ENCODE measurements around the gene TRIP13. TPM values are rescaled to one million over a fixed set of nuclear protein-coding genes. Genes with fewer than 3 reads are reported as not detected.

TRIP13 gene
- total RNA-seq, 1 donor from 2014 or later = 3.9 TPM

GRCh38 chr5:943201-943917 lies 50.7 kb downstream of the TRIP13 start:
- H3K27ac Mint-ChIP-seq (ENCODE audit: unreplicated experiment) = no peak overlapping the region
- H3K9me3 Mint-ChIP-seq (ENCODE audit: unreplicated experiment) = peaks cover 15% of the 10 kb centered on the region
- peaks cover 7% of the 10 kb centered on the region for H3K27me3 Mint-ChIP-seq (ENCODE audit: unreplicated experiment)
- peaks cover 20% of the 10 kb centered on the region for H3K4me1 Mint-ChIP-seq (ENCODE audit: low read depth, unreplicated experiment)
- peaks cover 8% of the 10 kb centered on the region for H3K36me3 Mint-ChIP-seq (ENCODE audit: unreplicated experiment)
- peak overlapping the region; percentile 14 for H3K4me3 Mint-ChIP-seq (ENCODE audit: unreplicated experiment)
- DNase-seq = no peak
- TF ChIP-seq, protein P1, sequence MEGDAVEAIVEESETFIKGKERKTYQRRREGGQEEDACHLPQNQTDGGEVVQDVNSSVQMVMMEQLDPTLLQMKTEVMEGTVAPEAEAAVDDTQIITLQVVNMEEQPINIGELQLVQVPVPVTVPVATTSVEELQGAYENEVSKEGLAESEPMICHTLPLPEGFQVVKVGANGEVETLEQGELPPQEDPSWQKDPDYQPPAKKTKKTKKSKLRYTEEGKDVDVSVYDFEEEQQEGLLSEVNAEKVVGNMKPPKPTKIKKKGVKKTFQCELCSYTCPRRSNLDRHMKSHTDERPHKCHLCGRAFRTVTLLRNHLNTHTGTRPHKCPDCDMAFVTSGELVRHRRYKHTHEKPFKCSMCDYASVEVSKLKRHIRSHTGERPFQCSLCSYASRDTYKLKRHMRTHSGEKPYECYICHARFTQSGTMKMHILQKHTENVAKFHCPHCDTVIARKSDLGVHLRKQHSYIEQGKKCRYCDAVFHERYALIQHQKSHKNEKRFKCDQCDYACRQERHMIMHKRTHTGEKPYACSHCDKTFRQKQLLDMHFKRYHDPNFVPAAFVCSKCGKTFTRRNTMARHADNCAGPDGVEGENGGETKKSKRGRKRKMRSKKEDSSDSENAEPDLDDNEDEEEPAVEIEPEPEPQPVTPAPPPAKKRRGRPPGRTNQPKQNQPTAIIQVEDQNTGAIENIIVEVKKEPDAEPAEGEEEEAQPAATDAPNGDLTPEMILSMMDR (IDR thresholded peaks at IDR 0.05; ENCODE audit: partially characterized antibody, unreplicated experiment) = no peak

- TF ChIP-seq, protein P1 (IDR thresholded peaks at IDR 0.05; ENCODE audit: partially characterized antibody, unreplicated experiment) = no peak
- no peak for DNase-seq
- H3K27me3 Mint-ChIP-seq (ENCODE audit: unreplicated experiment) = peaks cover 7% of the 10 kb centered on the region
- H3K4me1 Mint-ChIP-seq (ENCODE audit: low read depth, unreplicated experiment) = peaks cover 21% of the 10 kb centered on the region
- H3K27ac Mint-ChIP-seq (ENCODE audit: unreplicated experiment) = no peak overlapping the region
- H3K4me3 Mint-ChIP-seq (ENCODE audit: unreplicated experiment) = no peak overlapping the region
- peaks cover 8% of the 10 kb centered on the region for H3K36me3 Mint-ChIP-seq (ENCODE audit: unreplicated experiment)
- peaks cover 15% of the 10 kb centered on the region for H3K9me3 Mint-ChIP-seq (ENCODE audit: unreplicated experiment)
Measured at GRCh38 chr5:943918-944620, 51.4 kb downstream of the TRIP13 start.

DNA sequence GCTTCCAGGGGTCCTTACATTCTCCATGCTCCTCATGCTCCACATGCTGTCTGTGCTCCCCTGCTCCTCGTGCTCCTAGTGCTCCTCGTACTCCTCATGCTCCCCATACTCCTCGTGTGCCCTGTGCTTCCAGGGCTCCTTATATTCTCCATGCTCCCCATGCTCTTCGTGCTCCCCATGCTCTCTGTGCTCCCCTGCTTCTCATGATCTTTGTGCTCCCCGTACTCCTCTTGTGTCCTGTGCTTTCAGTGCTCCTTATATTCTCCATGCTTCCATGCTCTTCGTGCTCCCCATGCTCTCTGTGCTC lies 51.9 kb downstream of the TRIP13 start:
- H3K27ac Mint-ChIP-seq (ENCODE audit: unreplicated experiment) = no peak overlapping the region
- DNase-seq = no peak
- peaks cover 21% of the 10 kb centered on the region for H3K4me1 Mint-ChIP-seq (ENCODE audit: low read depth, unreplicated experiment)
- peaks cover 8% of the 10 kb centered on the region for H3K36me3 Mint-ChIP-seq (ENCODE audit: unreplicated experiment)
- H3K27me3 Mint-ChIP-seq (ENCODE audit: unreplicated experiment) = peaks cover 7% of the 10 kb centered on the region
- TF ChIP-seq, protein P1 (IDR thresholded peaks at IDR 0.05; ENCODE audit: partially characterized antibody, unreplicated experiment) = no peak
- H3K4me3 Mint-ChIP-seq (ENCODE audit: unreplicated experiment) = no peak overlapping the region
- H3K9me3 Mint-ChIP-seq (ENCODE audit: unreplicated experiment) = peaks cover 15% of the 10 kb centered on the region

- H3K4me3 Mint-ChIP-seq (ENCODE audit: unreplicated experiment) = no peak overlapping the region
- H3K27me3 Mint-ChIP-seq (ENCODE audit: unreplicated experiment) = peaks cover 7% of the 10 kb centered on the region
- TF ChIP-seq, protein P1 (IDR thresholded peaks at IDR 0.05; ENCODE audit: partially characterized antibody, unreplicated experiment) = no peak
- H3K4me1 Mint-ChIP-seq (ENCODE audit: low read depth, unreplicated experiment) = peaks cover 19% of the 10 kb centered on the region
- DNase-seq = no peak
- H3K27ac Mint-ChIP-seq (ENCODE audit: unreplicated experiment) = no peak overlapping the region
- H3K36me3 Mint-ChIP-seq (ENCODE audit: unreplicated experiment) = peaks cover 9% of the 10 kb centered on the region
- H3K9me3 Mint-ChIP-seq (ENCODE audit: unreplicated experiment) = peaks cover 15% of the 10 kb centered on the region
Measured at GRCh38 chr5:944992-945685, 52.5 kb downstream of the TRIP13 start.

Measured in glutamatergic neuron (in vitro differentiated cells).